ENCODE results near the gene INTU.
"Not testable (repeated sequence)": the region's sequence is repeated elsewhere in the genome, so short reads cannot be mapped to it uniquely, and the experiment has no call there.

INTU gene

GRCh38 chr4:127643791-127644190, 11.0 kb downstream of the INTU start:
- DNase-seq (ENCODE audit: low read depth in 2 of 2) = no peak

- DNase-seq (ENCODE audit: low read depth in 2 of 2) = no peak
These were observed 15.3 kb downstream of the INTU start for GRCh38 chr4:127648061-127648460.

- not testable (repeated sequence) for DNase-seq (ENCODE audit: low read depth in 2 of 2)
These were observed 22.8 kb downstream of the INTU start for GRCh38 chr4:127655590-127655989.

GRCh38 chr4:127656047-127656680, 23.4 kb downstream of the INTU start:
- DNase-seq (ENCODE audit: low read depth in 2 of 2) = no peak

- DNase-seq (ENCODE audit: low read depth in 2 of 2) = no peak
These were observed 27.6 kb downstream of the INTU start for GRCh38 chr4:127660284-127660885.

GRCh38 chr4:127667116-127667515, 34.4 kb downstream of the INTU start:
- DNase-seq (ENCODE audit: low read depth in 2 of 2) = no peak

GRCh38 chr4:127667772-127668171, 35.0 kb downstream of the INTU start:
- no peak for DNase-seq (ENCODE audit: low read depth in 2 of 2)

GRCh38 chr4:127668770-127669169, 36.0 kb downstream of the INTU start:
- no peak for DNase-seq (ENCODE audit: low read depth in 2 of 2)

- DNase-seq (ENCODE audit: low read depth in 2 of 2) = no peak
These were observed 36.9 kb downstream of the INTU start for GRCh38 chr4:127669691-127670090.

- no peak for DNase-seq (ENCODE audit: low read depth in 2 of 2)
These were observed 39.4 kb downstream of the INTU start for GRCh38 chr4:127672111-127672510.

- DNase-seq (ENCODE audit: low read depth in 2 of 2) = no peak
These were observed 52.5 kb downstream of the INTU start for GRCh38 chr4:127685292-127685691.

- no peak for DNase-seq (ENCODE audit: low read depth in 2 of 2)
These were observed 53.9 kb downstream of the INTU start for GRCh38 chr4:127686658-127687057.

GRCh38 chr4:127687580-127687979, 54.8 kb downstream of the INTU start:
- no peak for DNase-seq (ENCODE audit: low read depth in 2 of 2)

GRCh38 chr4:127698789-127699200, 66.0 kb downstream of the INTU start:
- DNase-seq (ENCODE audit: low read depth in 2 of 2) = no peak

GRCh38 chr4:127708985-127709384, 76.2 kb downstream of the INTU start:
- DNase-seq (ENCODE audit: low read depth in 2 of 2) = no peak

- no peak for DNase-seq (ENCODE audit: low read depth in 2 of 2)
These were observed 76.7 kb downstream of the INTU start for GRCh38 chr4:127709456-127709855.

- DNase-seq (ENCODE audit: low read depth in 2 of 2) = no peak
These were observed 97.6 kb downstream of the INTU start, which contains the start of gene SLC25A31 for GRCh38 chr4:127730142-127730913. SLC25A31 (plus strand) TSS chr4:127730400; CDS start chr4:127730546, 146 bp downstream.

GRCh38 chr4:127731406-127731805, 98.6 kb downstream of the INTU start:
- DNase-seq (ENCODE audit: low read depth in 2 of 2) = no peak

GRCh38 chr4:127732623-127733328, 100.0 kb downstream of the INTU start:
- DNase-seq (ENCODE audit: low read depth in 2 of 2) = no peak

GRCh38 chr4:127734976-127735375, 102.2 kb downstream of the INTU start:
- DNase-seq (ENCODE audit: low read depth in 2 of 2) = no peak

- no peak for DNase-seq (ENCODE audit: low read depth in 2 of 2)
These were observed 104.5 kb downstream of the INTU start for GRCh38 chr4:127737295-127737694.

GRCh38 chr4:127741247-127741646, 108.5 kb downstream of the INTU start:
- DNase-seq (ENCODE audit: low read depth in 2 of 2) = no peak

Data from stimulated activated CD4-positive, alpha-beta T cell treated with anti-CD3 and anti-CD28 coated beads, Interleukin-1b, Interleukin-23, amount 100 ng/mL, for 4 hours (primary cell).